Mesendoderm (in vitro differentiated cells): ENCODE data around the gene LDHAL6A.

ENCODE experiments used
- DNase-seq: peaks from one replicate; pipeline ENCODE4 v3.0.0; 2013
- H2AK5ac ChIP-seq: 2 replicates; pipeline ENCODE4 v1.6.1; 2013; ENCODE audit warnings: low read length, inconsistent platforms
- H2BK120ac ChIP-seq: 2 replicates; pipeline ENCODE4 v1.6.1; 2013; ENCODE audit warnings: low read depth, mild to moderate bottlenecking, low read length, moderate library complexity, mixed read lengths
- H2BK15ac ChIP-seq: replicated peaks from 2 replicates; pipeline ENCODE4 v1.6.1; 2013; ENCODE audit warnings: low read depth, mild to moderate bottlenecking, moderate library complexity
- H2BK5ac ChIP-seq: 2 replicates; pipeline ENCODE4 v1.6.1; 2013; ENCODE audit warnings: low read length, inconsistent platforms
- H3K18ac ChIP-seq: 2 replicates; pipeline ENCODE4 v1.6.1; 2013; ENCODE audit warnings: mild to moderate bottlenecking, low read length, mixed read lengths
- H3K23ac ChIP-seq: one replicate; pipeline ENCODE4 v1.6.1; 2013; ENCODE audit warnings: low read length
- H3K27ac ChIP-seq: 2 replicates; pipeline ENCODE4 v1.5.1; 2013; ENCODE audit warnings: low read depth, mild to moderate bottlenecking, inconsistent platforms, low read length, moderate library complexity
- H3K27me3 ChIP-seq: 2 replicates; pipeline ENCODE4 v1.6.1; 2013; ENCODE audit warnings: low read length, control low read depth, mild to moderate bottlenecking, inconsistent platforms; ENCODE audit not compliant: insufficient read depth, poor library complexity
- H3K36me3 ChIP-seq: 2 replicates; pipeline ENCODE4 v1.6.1; 2013; ENCODE audit warnings: low read length, inconsistent platforms; ENCODE audit not compliant: control insufficient read depth, insufficient read depth
- H3K4ac ChIP-seq: one replicate; pipeline ENCODE4 v1.6.1; 2013; ENCODE audit warnings: low read depth, mild to moderate bottlenecking, low read length, moderate library complexity
- H3K4me1 ChIP-seq: 2 replicates; pipeline ENCODE4 v1.6.1; 2013; ENCODE audit warnings: low read depth, low read length, inconsistent platforms; ENCODE audit not compliant: control insufficient read depth
- H3K4me2 ChIP-seq: 2 replicates; pipeline ENCODE4 v1.6.1; 2013; ENCODE audit warnings: low read length
- H3K4me3 ChIP-seq: 2 replicates; pipeline ENCODE4 v1.5.1; 2013; ENCODE audit warnings: mild to moderate bottlenecking, low read length
- H3K56ac ChIP-seq: one replicate; pipeline ENCODE4 v1.6.1; 2013; ENCODE audit warnings: low read length
- H3K79me1 ChIP-seq: 2 replicates; pipeline ENCODE4 v1.6.1; 2013; ENCODE audit warnings: low read length, inconsistent platforms
- H3K79me2 ChIP-seq: 2 replicates; pipeline ENCODE4 v1.6.1; 2013; ENCODE audit warnings: mild to moderate bottlenecking, low read length; ENCODE audit not compliant: control insufficient read depth, insufficient read depth
- H3K9ac ChIP-seq: 2 replicates; pipeline ENCODE4 v1.6.1; 2013; ENCODE audit warnings: low read length, inconsistent platforms
- H4K5ac ChIP-seq: one replicate; pipeline ENCODE4 v1.6.1; 2013; ENCODE audit warnings: low read length
- H4K8ac ChIP-seq: one replicate; pipeline ENCODE4 v1.6.1; 2013; ENCODE audit warnings: low read depth, mild to moderate bottlenecking, control low read depth, low read length, moderate library complexity
- WGBS: extraction: QIAGEN DNeasy Blood & Tissue Kit; methylation state at CpG from one replicate; pipeline ENCODE4 v1.1.7; 2013; ENCODE audit warnings: low lambda C conversion rate, missing lambda C conversion rate; ENCODE audit not compliant: insufficient coverage; ENCODE audit errors: extremely low coverage; 5-methylcytosine and 5-hydroxymethylcytosine counted together

Gene LDHAL6A

GRCh38 chr11:18420067-18420466 is 35.6 kb upstream of the LDHAL6A start:
- Histone ChIP-seq H3K79me2 (no peaks in the 10 kb centered on the region), H3K27me3 (no peaks in the 10 kb centered on the region), H4K5ac (no peak overlapping the region), H3K23ac (no peak overlapping the region), H3K18ac (no peak overlapping the region), H3K36me3 (no peaks in the 10 kb centered on the region), H2BK15ac (no peak overlapping the region), H2BK5ac (no peak overlapping the region), H3K4me3 (no peak overlapping the region), H4K8ac (no peak overlapping the region), H3K4me1 (no peaks in the 10 kb centered on the region), H2BK120ac (no peak overlapping the region), H2AK5ac (no peak overlapping the region), H3K56ac (no peak overlapping the region), H3K4me2 (no peak overlapping the region), H3K27ac (no peak overlapping the region), H3K4ac (no peak overlapping the region), H3K79me1 (no peaks in the 10 kb centered on the region), H3K9ac (no peak overlapping the region)
- no CpG with 5 or more reads among the region's 2 CpGs for WGBS
- DNase-seq = no peak

- no peaks in the 10 kb centered on the region for H3K36me3 ChIP-seq
- H3K56ac ChIP-seq = no peak overlapping the region
- H3K4ac ChIP-seq = no peak overlapping the region
- H3K4me3 ChIP-seq = no peak overlapping the region
- no peaks in the 10 kb centered on the region for H3K79me1 ChIP-seq
- H4K5ac ChIP-seq = no peak overlapping the region
- no peaks in the 10 kb centered on the region for H3K4me1 ChIP-seq
- H2BK15ac ChIP-seq = no peak overlapping the region
- H2BK5ac ChIP-seq = no peak overlapping the region
- H2BK120ac ChIP-seq = no peak overlapping the region
- H3K4me2 ChIP-seq = no peak overlapping the region
- H3K9ac ChIP-seq = no peak overlapping the region
- no CpG with 5 or more reads among the region's 4 CpGs for WGBS
- no peak for DNase-seq
- H3K27ac ChIP-seq = no peak overlapping the region
- H3K79me2 ChIP-seq = no peaks in the 10 kb centered on the region
- no peak overlapping the region for H2AK5ac ChIP-seq
- H4K8ac ChIP-seq = no peak overlapping the region
- H3K18ac ChIP-seq = no peak overlapping the region
- no peak overlapping the region for H3K23ac ChIP-seq
- no peaks in the 10 kb centered on the region for H3K27me3 ChIP-seq
Observed at GRCh38 chr11:18427240-18427639, 28.4 kb upstream of the LDHAL6A start.

DNA sequence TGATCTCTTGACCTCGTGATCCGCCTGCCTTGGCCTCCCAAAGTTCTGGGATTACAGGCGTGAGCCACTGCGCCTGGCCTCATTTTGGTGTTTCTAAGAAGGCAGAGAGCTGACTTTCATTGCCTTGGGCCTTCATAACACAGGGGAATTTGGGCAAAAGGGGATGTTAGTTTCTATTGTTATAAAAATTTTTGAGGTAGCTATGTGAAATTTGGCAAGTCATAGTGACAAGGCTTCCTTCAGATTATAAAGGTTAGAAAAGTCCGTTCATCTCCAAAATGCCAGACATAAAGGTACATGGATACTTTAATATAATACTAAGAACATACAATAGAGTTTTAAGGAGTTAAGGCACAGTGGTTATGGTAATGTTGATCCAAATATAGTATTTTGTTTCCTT is 26.3 kb upstream of the LDHAL6A start:
- Histone ChIP-seq H3K27ac (no peak overlapping the region), H4K8ac (no peak overlapping the region), H3K27me3 (no peaks in the 10 kb centered on the region), H3K4me2 (no peak overlapping the region), H3K56ac (no peak overlapping the region), H3K79me1 (no peaks in the 10 kb centered on the region), H2BK15ac (no peak overlapping the region), H3K36me3 (no peaks in the 10 kb centered on the region), H3K79me2 (no peaks in the 10 kb centered on the region), H3K23ac (no peak overlapping the region), H2AK5ac (no peak overlapping the region), H3K4ac (no peak overlapping the region), H2BK120ac (no peak overlapping the region), H3K4me3 (no peak overlapping the region), H3K18ac (no peak overlapping the region), H3K9ac (no peak overlapping the region), H3K4me1 (no peaks in the 10 kb centered on the region), H2BK5ac (no peak overlapping the region), H4K5ac (no peak overlapping the region)
- no CpG with 5 or more reads among the region's 5 CpGs for WGBS
- no peak for DNase-seq

DNA sequence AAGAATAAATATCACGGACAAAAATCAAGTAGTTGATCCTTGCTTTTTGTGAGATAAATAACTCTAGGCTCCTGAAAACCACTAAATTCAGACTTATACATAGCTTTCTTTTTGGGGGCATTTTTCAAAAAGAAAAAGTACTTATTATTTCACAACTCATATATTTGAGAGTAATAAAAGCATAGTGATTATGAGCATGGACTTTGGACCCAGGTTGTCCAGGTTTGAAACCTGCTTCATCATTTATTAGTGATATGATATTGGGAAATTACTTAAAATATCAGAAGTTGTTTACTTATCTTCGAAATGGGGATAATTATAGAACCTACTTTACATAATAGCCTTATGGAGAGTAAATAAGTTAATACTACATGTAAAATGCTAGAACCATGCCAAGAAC is 17.0 kb upstream of the LDHAL6A start:
- H3K18ac ChIP-seq = no peak overlapping the region
- no peaks in the 10 kb centered on the region for H3K79me1 ChIP-seq
- H2BK15ac ChIP-seq = no peak overlapping the region
- H3K4me2 ChIP-seq = no peak overlapping the region
- no peak overlapping the region for H4K5ac ChIP-seq
- H3K27ac ChIP-seq = no peak overlapping the region
- no peak overlapping the region for H3K4ac ChIP-seq
- no peak overlapping the region for H3K23ac ChIP-seq
- no peak overlapping the region for H3K4me3 ChIP-seq
- no peak overlapping the region for H3K9ac ChIP-seq
- H3K56ac ChIP-seq = no peak overlapping the region
- H2BK120ac ChIP-seq = no peak overlapping the region
- no peak overlapping the region for H2AK5ac ChIP-seq
- H2BK5ac ChIP-seq = no peak overlapping the region
- H3K79me2 ChIP-seq = no peaks in the 10 kb centered on the region
- H3K36me3 ChIP-seq = no peaks in the 10 kb centered on the region
- no peak overlapping the region for H4K8ac ChIP-seq
- no peaks in the 10 kb centered on the region for H3K27me3 ChIP-seq
- DNase-seq = no peak
- no peaks in the 10 kb centered on the region for H3K4me1 ChIP-seq
- no CpG with 5 or more reads among the region's 2 CpGs for WGBS

GRCh38 chr11:18449251-18449650 is 6.4 kb upstream of the LDHAL6A start:
- no peak overlapping the region for H3K4ac ChIP-seq
- H3K23ac ChIP-seq = no peak overlapping the region
- H3K9ac ChIP-seq = no peak overlapping the region
- no peak overlapping the region for H2AK5ac ChIP-seq
- no peak overlapping the region for H3K4me2 ChIP-seq
- no peaks in the 10 kb centered on the region for H3K36me3 ChIP-seq
- no peak for DNase-seq
- no peak overlapping the region for H3K56ac ChIP-seq
- no CpG with 5 or more reads among the region's 3 CpGs for WGBS
- H3K4me3 ChIP-seq = no peak overlapping the region
- no peaks in the 10 kb centered on the region for H3K4me1 ChIP-seq
- no peaks in the 10 kb centered on the region for H3K79me1 ChIP-seq
- no peak overlapping the region for H2BK120ac ChIP-seq
- H3K27me3 ChIP-seq = no peaks in the 10 kb centered on the region
- no peak overlapping the region for H3K27ac ChIP-seq
- H2BK5ac ChIP-seq = no peak overlapping the region
- H3K79me2 ChIP-seq = no peaks in the 10 kb centered on the region
- H4K8ac ChIP-seq = no peak overlapping the region
- H2BK15ac ChIP-seq = no peak overlapping the region
- no peak overlapping the region for H4K5ac ChIP-seq
- no peak overlapping the region for H3K18ac ChIP-seq

GRCh38 chr11:18452927-18453326 is 2.7 kb upstream of the LDHAL6A start:
- no peak overlapping the region for H2BK15ac ChIP-seq
- H3K4me1 ChIP-seq = no peaks in the 10 kb centered on the region
- no peaks in the 10 kb centered on the region for H3K36me3 ChIP-seq
- H4K5ac ChIP-seq = no peak overlapping the region
- H2BK5ac ChIP-seq = no peak overlapping the region
- no peaks in the 10 kb centered on the region for H3K79me1 ChIP-seq
- WGBS = no CpG with 5 or more reads among the region's 2 CpGs
- no peak overlapping the region for H3K18ac ChIP-seq
- no peak overlapping the region for H3K9ac ChIP-seq
- no peak overlapping the region for H4K8ac ChIP-seq
- H3K4me3 ChIP-seq = no peak overlapping the region
- no peak overlapping the region for H3K4me2 ChIP-seq
- no peaks in the 10 kb centered on the region for H3K27me3 ChIP-seq
- H3K56ac ChIP-seq = no peak overlapping the region
- DNase-seq = peak; percentile 3
- H3K4ac ChIP-seq = no peak overlapping the region
- H2AK5ac ChIP-seq = no peak overlapping the region
- H3K79me2 ChIP-seq = no peaks in the 10 kb centered on the region
- H3K27ac ChIP-seq = no peak overlapping the region
- no peak overlapping the region for H2BK120ac ChIP-seq
- H3K23ac ChIP-seq = no peak overlapping the region
